ENCODE measurements around the gene MSL3.

The MSL3 gene

DNA sequence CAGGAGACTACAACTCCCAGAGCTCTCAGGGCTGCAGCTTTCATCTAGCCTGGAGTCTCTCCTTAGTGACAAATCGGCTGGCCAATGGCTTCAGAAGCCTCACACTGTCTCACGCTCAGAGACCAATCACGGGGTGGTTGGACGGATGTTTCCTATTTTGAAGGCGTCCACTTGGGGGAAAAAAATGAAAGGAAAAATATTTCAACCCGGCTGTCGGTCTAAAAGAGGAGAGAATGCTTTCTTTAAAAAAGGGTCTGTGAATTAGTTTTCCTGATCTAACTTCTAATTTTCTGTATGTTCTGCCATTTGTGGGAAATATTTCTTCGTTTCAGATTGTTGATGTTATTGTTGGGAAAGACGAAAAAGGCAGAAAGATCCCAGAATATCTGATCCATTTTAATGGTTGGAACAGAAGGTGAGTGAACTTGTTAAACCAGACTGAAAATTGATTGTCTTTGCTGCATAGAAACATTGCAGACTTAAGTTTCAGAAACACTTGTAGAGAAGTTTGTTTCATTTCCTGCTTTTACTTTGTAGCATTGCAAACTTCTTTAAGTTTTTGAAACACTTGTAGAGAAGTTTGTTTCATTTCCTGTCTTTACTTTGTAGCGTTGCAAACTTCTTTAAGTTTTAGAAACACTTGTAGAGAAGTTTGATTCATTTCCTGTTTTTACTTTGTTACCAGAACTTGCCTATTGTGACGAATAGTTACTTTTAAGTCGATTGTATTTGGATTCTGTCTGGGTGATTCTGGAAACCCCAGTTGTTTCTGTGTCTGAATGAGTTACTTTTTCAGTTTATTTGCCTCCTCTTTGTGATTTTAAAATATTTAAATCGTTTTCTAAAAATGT is 1.6 kb downstream of the MSL3 start:
- FAIRE-seq = peak; percentile 98

DNA sequence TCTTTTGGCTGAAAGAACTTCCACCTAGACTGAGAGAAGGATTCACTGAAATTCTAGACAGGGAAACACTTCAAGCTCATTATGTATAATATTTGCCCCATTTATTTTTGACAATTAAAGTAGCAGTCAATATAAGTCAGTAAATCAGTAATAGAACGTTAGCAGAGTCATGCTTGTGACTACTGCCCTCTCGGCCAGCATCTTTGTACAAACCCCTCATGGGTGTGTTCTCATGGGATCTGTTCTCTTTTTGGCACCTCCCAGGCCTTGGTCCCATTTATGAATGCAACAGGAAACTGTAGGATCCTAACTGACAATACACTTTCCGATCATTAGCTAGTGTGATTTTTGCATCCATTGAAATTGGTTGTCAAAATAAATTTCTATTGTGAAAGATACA is 2.9 kb downstream of the MSL3 start:
- no peak for FAIRE-seq

DNA sequence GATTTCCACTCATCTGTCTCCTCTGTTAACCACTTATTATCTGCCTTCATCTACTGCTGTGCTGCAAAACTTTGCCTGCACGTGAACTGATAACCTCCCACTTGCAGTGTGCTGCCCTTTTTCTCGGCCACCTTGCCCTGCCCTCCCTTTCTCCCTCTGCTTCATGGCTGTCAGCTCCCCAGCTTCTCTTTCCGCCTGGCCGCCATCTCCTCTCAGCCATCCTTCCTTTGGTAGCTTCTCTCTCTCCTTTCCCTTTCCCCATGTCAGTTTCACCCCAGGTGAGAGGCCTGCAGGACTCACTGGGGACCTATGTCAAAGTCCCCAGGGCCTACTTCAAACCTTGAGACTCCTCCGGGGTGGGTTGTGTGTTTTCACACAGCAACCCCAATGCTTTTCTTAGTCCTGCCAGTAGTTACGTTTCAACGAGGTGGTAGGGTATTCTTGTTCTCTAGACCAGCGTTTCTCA is 6.6 kb downstream of the MSL3 start:
- no peak for FAIRE-seq

DNA sequence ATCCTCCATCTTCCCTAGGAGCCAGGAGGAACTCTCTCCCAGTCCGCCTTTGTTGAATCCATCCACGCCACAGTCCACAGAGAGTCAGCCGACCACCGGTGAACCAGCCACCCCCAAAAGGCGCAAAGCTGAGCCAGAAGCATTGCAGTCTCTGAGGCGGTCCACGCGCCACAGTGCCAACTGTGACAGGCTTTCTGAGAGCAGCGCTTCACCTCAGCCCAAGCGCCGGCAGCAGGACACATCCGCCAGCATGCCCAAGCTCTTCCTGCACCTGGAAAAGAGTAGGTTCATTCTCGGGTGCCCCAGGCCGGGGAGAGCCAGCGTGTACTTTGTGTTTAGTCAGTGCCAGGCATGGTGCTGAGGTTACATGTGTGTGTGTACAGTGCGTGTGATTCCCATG is 7.4 kb downstream of the MSL3 start:
- no peak for FAIRE-seq

DNA sequence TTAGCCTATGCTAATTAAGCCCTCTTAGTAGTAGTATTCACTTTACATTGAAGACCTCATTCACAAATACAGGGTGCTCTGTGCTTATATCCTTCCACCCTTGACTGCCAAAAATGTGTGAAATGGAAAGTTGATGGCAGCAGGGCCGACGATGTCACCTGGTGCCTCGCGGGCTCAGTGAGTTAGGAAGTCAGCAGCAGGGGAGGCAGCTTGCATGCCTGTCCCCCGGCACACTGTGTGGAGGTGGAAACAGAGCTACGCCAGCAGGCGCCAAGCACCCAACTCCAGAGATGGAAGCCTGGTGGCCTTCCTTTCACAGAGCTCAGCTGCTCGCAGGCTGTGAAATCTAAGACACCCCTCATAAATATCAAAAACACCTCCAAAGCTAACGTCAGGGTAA is 8.4 kb downstream of the MSL3 start:
- FAIRE-seq = no peak

DNA sequence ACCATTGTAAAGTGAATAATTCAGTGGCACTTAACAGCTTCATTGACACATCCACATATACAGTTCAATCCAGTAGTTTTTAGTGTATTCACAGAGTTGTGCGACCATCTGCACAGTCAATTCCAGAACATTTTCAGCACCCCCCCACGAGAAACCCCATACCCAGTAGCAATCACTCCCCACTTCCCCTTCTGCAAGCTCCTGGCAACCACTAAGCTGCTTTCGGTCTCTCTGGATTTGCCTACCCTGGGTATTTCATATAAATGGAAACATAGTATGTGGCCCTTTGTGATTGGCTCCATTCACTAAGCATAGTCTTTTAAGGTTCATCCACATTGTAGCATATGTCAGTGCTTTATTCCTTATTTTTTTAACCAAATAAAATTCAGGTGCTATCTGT is 10.0 kb downstream of the MSL3 start:
- FAIRE-seq = no peak

DNA sequence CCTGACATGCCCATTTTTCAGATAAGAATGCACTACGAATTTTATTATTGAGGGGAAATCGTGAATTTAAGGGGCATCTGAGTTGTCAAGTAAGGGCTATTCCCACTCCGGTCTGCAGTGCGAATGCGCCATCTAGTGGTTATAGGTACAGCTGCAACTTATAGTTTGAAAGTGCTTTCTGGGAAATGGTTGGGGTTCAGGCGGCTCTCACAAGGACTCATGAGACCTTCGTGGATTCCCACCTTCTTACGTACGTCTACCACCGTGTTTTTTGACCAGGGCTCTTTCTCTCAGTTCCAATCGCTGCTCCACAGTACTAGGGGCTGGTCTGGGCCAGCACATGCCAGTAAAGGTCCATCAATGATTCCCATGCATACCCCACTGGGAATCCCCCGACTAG is 12.3 kb downstream of the MSL3 start:
- FAIRE-seq = peak; percentile 18

DNA sequence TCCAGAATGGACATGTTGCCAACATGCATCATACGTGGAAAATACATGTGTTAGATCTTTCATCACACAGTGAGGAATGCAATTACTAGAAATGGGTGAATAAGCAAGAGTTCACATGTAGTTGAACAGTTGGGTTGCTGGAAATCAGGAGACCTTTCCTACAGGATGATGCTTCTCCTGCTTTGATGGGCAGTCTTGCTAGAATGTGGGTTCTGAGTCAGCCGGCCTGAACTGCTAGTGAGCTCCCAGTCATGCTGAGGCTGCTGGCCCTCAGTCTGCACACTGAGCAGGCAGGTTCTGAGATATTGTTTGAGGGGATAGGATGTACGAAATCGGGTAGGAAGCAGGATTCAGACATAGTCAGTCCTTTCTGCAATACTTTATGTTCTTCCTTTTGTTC is 20.2 kb downstream of the MSL3 start:
- no peak for FAIRE-seq

DNA sequence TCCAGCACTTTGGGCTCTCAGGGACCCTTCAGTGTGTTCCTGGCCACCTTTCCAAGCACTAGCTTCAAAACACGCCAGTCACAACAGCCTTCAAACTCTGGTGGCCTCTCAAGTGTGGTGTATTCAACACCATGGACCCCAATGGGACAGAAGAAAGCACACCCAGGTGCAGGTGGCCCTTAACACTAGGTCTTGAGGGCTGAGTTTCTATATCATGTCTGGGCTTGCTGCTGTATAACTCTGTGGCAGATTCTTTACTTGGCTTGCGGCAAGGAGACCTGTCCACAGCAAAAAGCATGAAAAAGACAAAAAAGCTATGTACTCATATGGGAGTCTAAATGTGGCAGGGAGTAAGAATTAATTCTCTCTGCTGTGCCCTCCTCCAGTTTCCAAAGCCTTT is 23.1 kb downstream of the MSL3 start:
- no peak for FAIRE-seq

DNA sequence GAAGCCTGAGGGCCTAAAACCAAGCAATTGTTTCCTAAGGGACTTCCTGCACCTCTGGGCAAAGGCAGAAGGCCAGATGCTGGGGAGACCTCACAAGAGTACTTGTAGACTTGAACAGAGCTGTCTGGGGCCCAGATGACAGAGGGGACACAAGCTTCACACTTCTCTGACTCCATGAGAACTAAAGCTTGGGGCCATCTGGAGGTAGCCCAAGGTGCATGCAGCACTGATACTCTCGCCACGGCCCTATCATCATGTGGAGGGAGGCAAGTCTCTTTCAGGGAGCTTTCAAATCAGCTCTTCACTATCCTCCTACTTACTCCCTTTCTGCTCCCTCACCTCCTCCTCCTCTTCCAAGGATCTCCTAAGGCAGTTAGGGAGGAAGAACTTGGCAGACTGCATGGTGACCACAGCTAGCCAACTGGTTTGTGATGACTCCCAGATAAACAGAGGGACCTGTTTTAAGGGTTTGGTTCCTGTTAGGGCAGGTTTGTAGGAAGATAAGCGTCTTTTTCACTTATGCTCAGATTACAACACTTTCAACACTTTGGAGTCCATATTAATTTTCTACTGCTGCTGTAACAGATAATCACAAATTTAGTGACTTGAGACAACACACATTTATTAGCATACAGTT is 23.8 kb downstream of the MSL3 start:
- no peak for FAIRE-seq

DNA sequence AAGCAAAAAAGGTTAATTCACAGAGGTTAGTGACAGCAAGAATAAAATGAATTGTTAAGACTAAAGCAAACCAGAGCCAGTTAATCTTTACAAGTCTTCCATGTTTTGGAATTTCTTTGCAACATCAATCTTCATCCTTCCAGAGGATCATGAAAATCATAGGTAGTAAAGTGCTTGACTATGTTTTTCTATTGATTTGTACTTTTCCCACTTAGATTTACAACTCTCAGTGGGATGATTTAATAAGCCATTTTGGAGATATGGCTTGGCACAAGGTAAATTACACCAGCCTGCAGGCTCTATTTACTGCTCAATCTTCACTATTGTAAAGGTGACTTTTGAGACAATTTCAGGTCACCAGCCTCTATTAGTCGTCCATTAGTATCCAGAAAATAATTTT is 26.5 kb downstream of the MSL3 start:
- FAIRE-seq = no peak

DNA sequence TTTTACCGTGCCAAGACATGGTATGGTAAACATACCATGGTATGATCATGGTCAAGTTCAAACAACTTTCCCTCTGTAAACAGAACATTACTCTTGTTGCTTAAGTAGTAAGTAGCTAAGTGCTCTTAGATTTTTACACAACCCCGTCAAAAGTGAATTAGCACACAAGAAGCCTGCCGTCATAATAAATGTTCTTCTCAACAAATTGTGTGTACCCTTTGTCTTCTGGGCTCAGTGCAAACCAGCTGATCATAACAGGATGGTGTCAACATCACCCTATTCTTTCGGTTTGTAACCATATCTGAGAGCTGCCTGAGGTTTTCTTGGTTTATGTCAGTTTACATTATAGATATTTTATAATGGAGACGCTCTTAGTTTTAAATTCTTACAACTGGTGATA is 28.8 kb downstream of the MSL3 start:
- FAIRE-seq = no peak

DNA sequence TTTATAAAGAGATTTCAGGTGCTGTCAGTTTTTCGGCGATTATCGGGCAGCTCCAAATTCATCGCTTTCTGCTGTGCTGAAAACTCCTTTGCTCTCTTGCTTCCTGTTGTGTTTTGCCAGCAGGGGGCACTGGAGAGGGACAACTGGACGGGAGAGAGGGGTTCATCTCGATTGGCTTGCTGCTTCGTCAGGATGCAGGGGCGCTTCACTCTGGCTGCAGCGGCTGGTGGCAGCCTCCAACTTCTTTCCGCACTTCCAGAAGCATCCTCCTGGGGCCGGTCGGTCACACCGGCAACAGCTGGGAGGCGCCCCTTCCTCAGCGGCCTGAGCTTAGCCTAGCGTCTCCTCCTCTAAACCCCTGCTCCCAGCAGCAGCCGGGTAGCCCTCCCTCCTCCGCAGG is 29.5 kb downstream of the MSL3 start:
- no peak for FAIRE-seq

DNA sequence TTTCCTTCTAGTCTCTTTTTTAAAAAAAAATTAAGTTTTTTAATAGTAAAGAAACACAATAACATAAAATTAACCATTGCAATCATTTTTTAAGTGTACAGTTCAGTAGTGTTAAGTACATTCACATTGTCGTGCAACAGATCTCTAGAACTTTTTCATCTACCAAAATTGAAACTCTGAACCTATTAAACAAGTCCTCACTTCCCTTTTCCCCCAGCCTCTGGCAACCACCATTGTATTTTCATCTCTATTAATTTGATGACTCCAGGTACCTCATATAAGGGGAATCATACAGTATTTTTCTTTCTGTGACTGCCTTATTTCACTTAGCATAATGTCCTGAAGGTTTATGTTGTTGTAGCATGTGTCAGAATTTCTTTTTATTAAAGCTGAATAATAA is 31.8 kb downstream of the MSL3 start:
- FAIRE-seq = peak; percentile 95

DNA sequence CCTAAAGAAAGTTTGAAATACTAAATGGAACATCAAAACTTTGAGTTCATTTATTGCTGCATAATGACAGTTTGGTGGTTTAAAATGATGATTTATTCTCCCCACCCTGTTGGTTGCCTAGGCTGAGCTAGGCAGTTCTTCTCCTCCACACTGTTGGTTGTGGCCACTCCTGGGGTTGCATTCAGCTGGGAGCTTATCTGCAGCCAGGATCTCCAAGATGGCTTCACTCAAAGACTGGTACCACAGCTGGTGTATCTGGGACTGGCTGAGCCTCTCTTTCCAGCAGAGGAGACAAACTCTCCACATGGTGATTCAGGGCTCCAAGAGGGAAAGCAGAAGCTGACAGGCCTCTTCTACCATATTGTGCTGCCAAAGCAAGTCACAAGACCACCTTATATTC is 33.1 kb downstream of the MSL3 start:
- FAIRE-seq = no peak

DNA sequence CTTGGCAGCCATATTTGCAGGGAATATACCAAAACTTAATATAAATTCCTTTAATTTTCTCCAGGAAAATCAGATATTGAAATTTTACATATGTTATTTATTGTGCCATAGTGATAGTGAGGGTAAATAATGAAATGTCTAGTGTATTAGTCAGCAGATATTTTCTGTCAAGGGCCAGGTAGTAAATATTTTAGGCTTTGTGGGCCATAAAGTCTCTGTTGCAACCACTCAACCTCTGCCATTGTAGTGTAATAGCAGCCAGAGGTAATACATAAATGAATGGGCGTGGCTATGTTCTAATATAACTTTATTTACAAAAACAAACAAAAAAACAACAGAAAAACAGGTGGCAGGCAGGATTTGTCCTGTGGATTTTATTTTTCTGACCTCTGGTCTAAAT is 33.5 kb downstream of the MSL3 start:
- no peak for FAIRE-seq

DNA sequence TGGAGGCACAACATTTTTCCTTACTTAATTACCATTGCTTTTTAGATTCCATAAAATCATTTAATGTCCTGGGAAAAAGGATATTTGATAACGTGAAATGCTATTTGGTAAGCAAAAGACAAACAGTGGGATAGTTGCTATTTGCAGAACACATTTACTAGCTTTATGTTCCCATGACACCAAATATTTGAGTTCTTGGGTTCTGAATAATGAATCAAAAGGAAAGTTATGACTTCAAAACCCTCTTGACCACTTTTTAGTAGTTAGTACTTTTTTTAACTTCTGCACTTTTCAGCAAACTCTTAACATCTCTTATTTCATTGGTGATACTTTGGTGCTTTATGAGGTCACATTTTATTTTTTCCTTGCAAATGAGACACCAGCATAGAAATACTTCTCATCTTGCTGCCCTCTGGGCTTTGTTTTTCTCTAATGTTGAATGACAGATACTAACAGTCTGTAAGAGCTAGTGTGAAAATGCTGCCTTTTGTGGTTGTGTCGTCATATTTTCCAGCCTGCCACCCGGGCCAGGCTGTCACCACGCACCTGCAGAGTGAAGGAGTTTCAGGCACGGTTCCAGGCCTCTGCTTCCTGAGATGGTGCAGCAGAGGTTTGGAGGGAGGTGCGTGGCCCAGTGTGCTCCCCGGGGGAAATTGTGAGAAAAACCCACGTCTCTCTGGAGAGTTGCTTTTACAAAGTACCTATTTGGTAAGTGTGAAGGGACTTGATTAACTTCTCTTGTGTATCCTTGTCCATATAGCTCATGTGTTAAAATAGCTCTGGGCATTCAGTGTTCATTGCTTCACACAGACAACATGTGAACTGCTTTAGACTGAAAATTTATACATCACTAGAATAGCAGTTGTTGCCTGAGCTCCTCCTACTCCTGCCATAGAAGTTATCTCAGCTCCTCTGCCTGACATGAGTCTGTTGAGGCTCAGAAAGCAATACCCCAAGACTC is 34.7 kb downstream of the MSL3 start:
- peak; percentile 14 for FAIRE-seq

DNA sequence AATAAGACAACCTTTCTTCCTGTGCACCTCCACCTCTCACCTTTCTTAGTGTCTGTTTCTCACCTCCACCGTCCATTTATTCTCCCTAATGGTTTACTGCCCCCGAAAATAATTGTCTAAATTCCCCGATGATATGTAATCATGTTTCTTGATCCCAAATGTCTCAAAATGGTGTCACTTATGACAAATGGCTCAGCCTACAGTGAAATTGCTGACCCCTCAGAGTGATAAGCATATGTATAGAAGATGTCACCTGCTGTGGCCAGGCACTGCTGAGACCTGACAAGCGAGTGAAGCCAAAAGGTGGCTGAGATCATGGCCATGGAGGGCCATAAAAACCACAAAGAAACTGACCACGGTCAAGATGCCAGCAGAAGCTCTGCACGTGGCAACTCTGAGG is 35.7 kb downstream of the MSL3 start:
- FAIRE-seq = no peak

DNA sequence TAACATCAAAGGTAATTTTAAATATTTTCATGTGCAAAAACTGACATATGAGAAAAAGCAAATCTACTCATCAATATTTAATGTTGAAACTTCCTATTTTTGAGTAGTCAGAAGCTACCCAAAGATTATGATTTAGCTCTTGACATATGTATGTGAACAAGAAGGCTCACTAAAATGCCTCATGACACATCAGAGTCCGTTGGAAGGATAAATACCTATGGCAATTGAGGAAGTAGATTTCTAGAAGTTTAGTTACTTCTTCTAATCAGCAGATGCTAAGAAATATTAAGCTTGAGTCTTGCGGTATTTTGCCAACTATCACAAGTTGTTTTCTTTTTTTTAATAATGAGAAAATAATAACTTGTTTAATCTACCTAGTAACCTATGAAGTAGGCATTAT is 55.3 kb downstream of the MSL3 start:
- no peak for FAIRE-seq

Data from colon (tissue), 2 donors.